Panc1 (cell line): ENCODE measurements around the gene INPP5K. TPM values are rescaled to one million over a fixed set of nuclear protein-coding genes. Genes with fewer than 3 reads are reported as not detected.

Source experiments
- ATAC-seq: fragments of 200-7000 bp; cut with Tn5 transposase; 2 replicates; pipeline ENCODE4 v1.9.1; 2020; ENCODE audit warnings: mild to moderate bottlenecking, moderate library complexity
- BruUV-seq: library from RNA; stranded (reverse); fragments of 400-500 nt; replicated peaks from 2 replicates; lab custom pipeline; 2021; lab: Mats Ljungman, UMichigan
- CTCF ChIA-PET: fragments of 300-600 bp; sonication (Branson Sonifier 250); formaldehyde crosslinking; loops from one replicate; lab custom pipeline; 2022; ENCODE audit warnings: antibody characterized with exemption; lab: Charles Lee
- POLR2A ChIA-PET: fragments of 300-600 bp; sonication (Branson Sonifier 250); formaldehyde crosslinking; loops from one replicate; lab custom pipeline; 2022; ENCODE audit warnings: antibody characterized with exemption; lab: Charles Lee
- DNase-seq: peaks from one replicate; pipeline ENCODE4 v3.0.0-alpha.2; 2010; ENCODE audit warnings: low read depth, low spot score
- H3K27ac ChIP-seq: 2 replicates; pipeline ENCODE4 v1.5.1; 2011; ENCODE audit warnings: mild to moderate bottlenecking, low read length, inconsistent platforms
- H3K27me3 ChIP-seq: fragments of 200-500 bp; sonication (Bioruptor generic); 2 replicates; pipeline ENCODE4 v1.6.0; 2014; ENCODE audit warnings: low read length, inconsistent platforms; ENCODE audit not compliant: control insufficient read depth, insufficient read depth
- H3K36me3 ChIP-seq: fragments of 200-500 bp; sonication (Bioruptor generic); 2 replicates; pipeline ENCODE4 v1.5.1; 2014; ENCODE audit warnings: inconsistent platforms, mild to moderate bottlenecking, low read length, moderate library complexity; ENCODE audit not compliant: control insufficient read depth, insufficient read depth
- H3K4me1 ChIP-seq: 2 replicates; pipeline ENCODE4 v1.5.1; 2011; ENCODE audit warnings: inconsistent platforms, mild to moderate bottlenecking, low read length, moderate library complexity; ENCODE audit not compliant: control insufficient read depth, insufficient read depth
- H3K4me3 ChIP-seq, 2 experiments: 2 replicates each; pipeline ENCODE4 v1.5.1; 2011 to 2012; ENCODE audit warnings: low read depth in 2 of 2, low read length in 2 of 2, mild to moderate bottlenecking in 2 of 2, inconsistent platforms in 1 of 2, moderate library complexity in 1 of 2
- H3K9me3 ChIP-seq: fragments of 200-500 bp; sonication (Bioruptor generic); 2 replicates; pipeline ENCODE4 v1.5.1; 2014; ENCODE audit warnings: low read depth, mild to moderate bottlenecking, inconsistent platforms, low read length, moderate library complexity; ENCODE audit not compliant: control insufficient read depth, insufficient read depth
- POLR2AphosphoS5 ChIP-seq: IDR thresholded peaks from 2 replicates; pipeline ENCODE4 v1.6.1; 2012; ENCODE audit warnings: mild to moderate bottlenecking, low read depth, low read length, moderate library complexity
- SIN3A ChIP-seq: IDR thresholded peaks from 2 replicates; pipeline ENCODE4 v1.6.1; 2012; ENCODE audit warnings: low read depth, mild to moderate bottlenecking, low read length, moderate library complexity, borderline replicate concordance; ENCODE audit not compliant: insufficient read depth
- TCF7L2 ChIP-seq: IDR thresholded peaks from 2 replicates; pipeline ENCODE4 v1.6.1; 2011; ENCODE audit warnings: mild to moderate bottlenecking, low read depth, low read length, inconsistent platforms
- in situ Hi-C: cut with HindIII; loops from 2 replicates; pipeline ENCODE4 v1.10.0; 2016; ENCODE audit warnings: low sequenced_read_pairs, low pct_unique_long_range_greater_than_20kb
- intact Hi-C: fragments of 100-400 bp; cut with micrococcal nuclease; formaldehyde crosslinking; loops from one replicate; pipeline ENCODE4 v1.10.0; 2022; ENCODE audit not compliant: unreplicated experiment
- total RNA-seq: library from RNA; stranded (reverse); gene quantifications from one replicate; pipeline ENCODE4 v1.2.1, GENCODE V29; 2021; ENCODE audit not compliant: unreplicated experiment
- TF ChIP-seq, protein P1 (sequence below), 2 experiments: IDR thresholded peaks; 2 replicates each; pipeline ENCODE4 v1.6.1; 2011 to 2012; ENCODE audit warnings: low read depth in 2 of 2, control low read depth in 1 of 2, low read length in 1 of 2, mild to moderate bottlenecking in 1 of 2, moderate library complexity in 1 of 2; ENCODE audit not compliant: insufficient read depth in 1 of 2
- TF ChIP-seq, protein P2 (sequence below): fragments of 450-650 bp; IDR thresholded peaks from 2 replicates; pipeline ENCODE4 v1.5.1; 2017; ENCODE audit warnings: mild to moderate bottlenecking

The INPP5K gene
- total RNA-seq, 1 experiment from 2014 or later = 21.3 TPM

DNA sequence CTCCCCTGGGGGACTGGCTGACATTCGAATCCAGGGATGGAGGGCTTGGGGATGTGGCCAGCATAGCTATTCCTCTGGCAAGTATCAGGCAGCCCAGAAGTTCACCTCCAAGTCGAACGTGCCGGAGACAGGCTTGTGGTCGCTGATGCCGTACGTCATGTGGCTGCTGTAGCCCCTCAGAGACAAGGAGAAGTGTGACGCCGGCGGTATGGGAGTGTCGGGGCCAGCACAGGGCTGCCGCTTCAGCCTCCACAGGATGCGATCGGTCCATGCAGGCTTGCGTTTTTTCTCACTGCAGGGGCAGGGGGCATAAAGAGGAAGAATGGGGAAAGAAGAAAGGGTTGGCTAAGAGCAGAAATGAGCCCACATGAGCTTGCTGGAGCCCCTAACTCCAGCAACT lies 18.6 kb downstream of the INPP5K start:
- in situ Hi-C loops = no loop called here
- ATAC-seq = no peak
- BruUV-seq = no TSS peak
- Histone ChIP-seq H3K9me3 (no peaks in the 10 kb centered on the region), H3K27ac (no peak overlapping the region), H3K36me3 (no peaks in the 10 kb centered on the region), H3K4me1 (peaks cover 13% of the 10 kb centered on the region), H3K27me3 (no peaks in the 10 kb centered on the region), H3K4me3 (no peak overlapping the region)
- TF ChIP-seq, protein P1, sequence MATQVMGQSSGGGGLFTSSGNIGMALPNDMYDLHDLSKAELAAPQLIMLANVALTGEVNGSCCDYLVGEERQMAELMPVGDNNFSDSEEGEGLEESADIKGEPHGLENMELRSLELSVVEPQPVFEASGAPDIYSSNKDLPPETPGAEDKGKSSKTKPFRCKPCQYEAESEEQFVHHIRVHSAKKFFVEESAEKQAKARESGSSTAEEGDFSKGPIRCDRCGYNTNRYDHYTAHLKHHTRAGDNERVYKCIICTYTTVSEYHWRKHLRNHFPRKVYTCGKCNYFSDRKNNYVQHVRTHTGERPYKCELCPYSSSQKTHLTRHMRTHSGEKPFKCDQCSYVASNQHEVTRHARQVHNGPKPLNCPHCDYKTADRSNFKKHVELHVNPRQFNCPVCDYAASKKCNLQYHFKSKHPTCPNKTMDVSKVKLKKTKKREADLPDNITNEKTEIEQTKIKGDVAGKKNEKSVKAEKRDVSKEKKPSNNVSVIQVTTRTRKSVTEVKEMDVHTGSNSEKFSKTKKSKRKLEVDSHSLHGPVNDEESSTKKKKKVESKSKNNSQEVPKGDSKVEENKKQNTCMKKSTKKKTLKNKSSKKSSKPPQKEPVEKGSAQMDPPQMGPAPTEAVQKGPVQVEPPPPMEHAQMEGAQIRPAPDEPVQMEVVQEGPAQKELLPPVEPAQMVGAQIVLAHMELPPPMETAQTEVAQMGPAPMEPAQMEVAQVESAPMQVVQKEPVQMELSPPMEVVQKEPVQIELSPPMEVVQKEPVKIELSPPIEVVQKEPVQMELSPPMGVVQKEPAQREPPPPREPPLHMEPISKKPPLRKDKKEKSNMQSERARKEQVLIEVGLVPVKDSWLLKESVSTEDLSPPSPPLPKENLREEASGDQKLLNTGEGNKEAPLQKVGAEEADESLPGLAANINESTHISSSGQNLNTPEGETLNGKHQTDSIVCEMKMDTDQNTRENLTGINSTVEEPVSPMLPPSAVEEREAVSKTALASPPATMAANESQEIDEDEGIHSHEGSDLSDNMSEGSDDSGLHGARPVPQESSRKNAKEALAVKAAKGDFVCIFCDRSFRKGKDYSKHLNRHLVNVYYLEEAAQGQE (IDR thresholded peaks at IDR 0.05; ENCODE audit: insufficient read depth in 1 of 2, low read depth in 2 of 2, low read length in 1 of 2) = no peak
- TF ChIP-seq TCF7L2 (no peak), SIN3A (no peak), POLR2AphosphoS5 (no peak)
- TF ChIP-seq, protein P2, sequence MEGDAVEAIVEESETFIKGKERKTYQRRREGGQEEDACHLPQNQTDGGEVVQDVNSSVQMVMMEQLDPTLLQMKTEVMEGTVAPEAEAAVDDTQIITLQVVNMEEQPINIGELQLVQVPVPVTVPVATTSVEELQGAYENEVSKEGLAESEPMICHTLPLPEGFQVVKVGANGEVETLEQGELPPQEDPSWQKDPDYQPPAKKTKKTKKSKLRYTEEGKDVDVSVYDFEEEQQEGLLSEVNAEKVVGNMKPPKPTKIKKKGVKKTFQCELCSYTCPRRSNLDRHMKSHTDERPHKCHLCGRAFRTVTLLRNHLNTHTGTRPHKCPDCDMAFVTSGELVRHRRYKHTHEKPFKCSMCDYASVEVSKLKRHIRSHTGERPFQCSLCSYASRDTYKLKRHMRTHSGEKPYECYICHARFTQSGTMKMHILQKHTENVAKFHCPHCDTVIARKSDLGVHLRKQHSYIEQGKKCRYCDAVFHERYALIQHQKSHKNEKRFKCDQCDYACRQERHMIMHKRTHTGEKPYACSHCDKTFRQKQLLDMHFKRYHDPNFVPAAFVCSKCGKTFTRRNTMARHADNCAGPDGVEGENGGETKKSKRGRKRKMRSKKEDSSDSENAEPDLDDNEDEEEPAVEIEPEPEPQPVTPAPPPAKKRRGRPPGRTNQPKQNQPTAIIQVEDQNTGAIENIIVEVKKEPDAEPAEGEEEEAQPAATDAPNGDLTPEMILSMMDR = no peak
- intact Hi-C loops = no loop called here
- no peak for DNase-seq
- POLR2A ChIA-PET = no interaction called here
- CTCF ChIA-PET = no interaction called here

DNA sequence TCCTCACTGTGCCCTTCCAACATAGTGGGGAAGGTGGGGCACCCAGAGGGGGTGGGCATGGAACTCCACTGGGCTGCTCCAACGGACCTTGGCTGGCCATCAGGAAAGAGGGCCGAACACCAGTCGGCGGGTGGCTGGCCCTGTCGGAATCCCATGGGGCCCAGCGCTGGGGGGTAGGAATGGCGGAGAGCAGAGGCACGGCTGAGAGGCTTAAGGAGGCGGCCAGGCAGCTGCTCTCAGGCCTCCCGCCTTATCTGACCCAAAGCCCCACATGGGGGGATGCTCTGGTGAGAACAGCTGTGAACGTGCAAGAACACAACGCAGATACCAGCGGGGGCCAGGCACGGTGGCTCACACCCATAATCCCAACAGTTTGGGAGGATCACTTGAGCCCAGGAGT lies 19.5 kb downstream of the INPP5K start:
- DNase-seq (no peak), ATAC-seq (no peak)
- Histone ChIP-seq H3K4me3 (no peak overlapping the region), H3K36me3 (no peaks in the 10 kb centered on the region), H3K9me3 (no peaks in the 10 kb centered on the region), H3K4me1 (peaks cover 16% of the 10 kb centered on the region), H3K27ac (no peak overlapping the region), H3K27me3 (no peaks in the 10 kb centered on the region)
- ChIA-PET POLR2A (interaction anchor here (0.6 kb wide), 1 partner anchor 134 kb away, joined by 16 read pairs; no protein-coding TSS in a partner anchor), CTCF (no interaction called here)
- no TSS peak for BruUV-seq
- in situ Hi-C loops (no loop called here), intact Hi-C loops (no loop called here)
- TF ChIP-seq, protein P1 (IDR thresholded peaks at IDR 0.05; ENCODE audit: insufficient read depth in 1 of 2, low read depth in 2 of 2, low read length in 1 of 2) = no peak
- no peak for TF ChIP-seq POLR2AphosphoS5
- TF ChIP-seq, protein P2 = no peak
- TF ChIP-seq TCF7L2 = no peak
- TF ChIP-seq SIN3A = no peak
